HepG2 (cell line): ENCODE data around the gene PLSCR4. TPM values are rescaled to one million over a fixed set of nuclear protein-coding genes. Genes with fewer than 3 reads are reported as not detected.

Experiments used
- FOXO1 ChIP-seq: sonication (generic); formaldehyde crosslinking; IDR thresholded peaks from 2 replicates; pipeline ENCODE4 v1.4.0; 2020; ENCODE audit warnings: missing genetic modification reagents
- POLR2A ChIP-seq, 2 experiments: IDR thresholded peaks; 2 replicates each; pipeline ENCODE4 v1.6.1; 2011; ENCODE audit warnings: low read depth in 2 of 2, low read length in 2 of 2, mild to moderate bottlenecking in 1 of 2, moderate library complexity in 1 of 2; ENCODE audit not compliant: insufficient read depth in 1 of 2
- SP4 ChIP-seq: sonication (generic); formaldehyde crosslinking; IDR thresholded peaks from 2 replicates; pipeline ENCODE4 v1.8.1; 2023; ENCODE audit warnings: mild to moderate bottlenecking, missing genetic modification reagents
- ZBTB7B ChIP-seq: sonication (generic); formaldehyde crosslinking; IDR thresholded peaks from 2 replicates; pipeline ENCODE4 v1.4.0; 2020; ENCODE audit warnings: missing genetic modification reagents
- ZNF552 ChIP-seq: sonication (generic); formaldehyde crosslinking; IDR thresholded peaks from 2 replicates; pipeline ENCODE4 v1.9.0; 2022; ENCODE audit warnings: missing genetic modification reagents, mild to moderate bottlenecking, borderline replicate concordance
- ZNF775 ChIP-seq: sonication (generic); formaldehyde crosslinking; IDR thresholded peaks from 2 replicates; pipeline ENCODE4 v1.4.0; 2020; ENCODE audit warnings: missing genetic modification reagents, mild to moderate bottlenecking, moderate library complexity, borderline replicate concordance
- ZSCAN30 ChIP-seq: sonication (generic); formaldehyde crosslinking; IDR thresholded peaks from 2 replicates; pipeline ENCODE4 v1.5.0; 2020; ENCODE audit warnings: mild to moderate bottlenecking, missing genetic modification reagents
- polyA plus RNA-seq, 8 experiments: library from polyadenylated mRNA; depleted of rRNA in 3 of 8; stranded (reverse) in 7 of 8; unstranded in 1 of 8; fragments of >200 nt; fragmentation: Illumina TruSeq in 4 of 8; extraction: Trizol in 4 of 8; gene quantifications; 2 replicates each; pipeline versions ENCODE4 v1.2.1 to v1.2.3, GENCODE V29; 2011 to 2016; ENCODE audit warnings: low read depth in 4 of 8, missing spikeins in 1 of 8, mixed read lengths in 1 of 8; ENCODE audit not compliant: insufficient read depth in 1 of 8
- total RNA-seq, 5 experiments: library from RNA; depleted of rRNA; stranded (reverse); fragments of >200 nt; fragmentation: Illumina TruSeq; extraction: Trizol; gene quantifications; 2 replicates each; pipeline ENCODE4 v1.2.3, GENCODE V29; 2016; ENCODE audit warnings: low read depth in 1 of 5
- TF ChIP-seq, protein P1 (sequence below): sonication (generic); formaldehyde crosslinking; IDR thresholded peaks from 2 replicates; pipeline ENCODE4 v1.5.1; 2020; ENCODE audit warnings: missing genetic modification reagents, mild to moderate bottlenecking, borderline replicate concordance
- TF ChIP-seq, protein P2 (sequence below): IDR thresholded peaks from 2 replicates; pipeline ENCODE4 v1.6.1; 2016; ENCODE audit warnings: mild to moderate bottlenecking
- TF ChIP-seq, protein P3 (sequence below): sonication (generic); formaldehyde crosslinking; IDR thresholded peaks from 2 replicates; pipeline ENCODE4 v1.4.0; 2020; ENCODE audit warnings: missing genetic modification reagents
- TF ChIP-seq, protein P4 (sequence below): sonication (generic); formaldehyde crosslinking; IDR thresholded peaks from 2 replicates; pipeline ENCODE4 v1.4.0; 2020; ENCODE audit warnings: missing genetic modification reagents
- TF ChIP-seq, protein P5 (sequence below): sonication (generic); formaldehyde crosslinking; IDR thresholded peaks from 2 replicates; pipeline ENCODE4 v1.9.0; 2021; ENCODE audit warnings: mild to moderate bottlenecking, missing genetic modification reagents
- TF ChIP-seq, protein P6 (sequence below): sonication (generic); formaldehyde crosslinking; IDR thresholded peaks from 2 replicates; pipeline ENCODE4 v1.5.1; 2020; ENCODE audit warnings: missing genetic modification reagents, mild to moderate bottlenecking, borderline replicate concordance

The PLSCR4 gene
- total and polyA plus RNA-seq, 2 of the 13 experiments (the other 11 are each of a cell fraction or from before 2014, with no cell fraction given): 1.5 to 59.0 TPM

DNA sequence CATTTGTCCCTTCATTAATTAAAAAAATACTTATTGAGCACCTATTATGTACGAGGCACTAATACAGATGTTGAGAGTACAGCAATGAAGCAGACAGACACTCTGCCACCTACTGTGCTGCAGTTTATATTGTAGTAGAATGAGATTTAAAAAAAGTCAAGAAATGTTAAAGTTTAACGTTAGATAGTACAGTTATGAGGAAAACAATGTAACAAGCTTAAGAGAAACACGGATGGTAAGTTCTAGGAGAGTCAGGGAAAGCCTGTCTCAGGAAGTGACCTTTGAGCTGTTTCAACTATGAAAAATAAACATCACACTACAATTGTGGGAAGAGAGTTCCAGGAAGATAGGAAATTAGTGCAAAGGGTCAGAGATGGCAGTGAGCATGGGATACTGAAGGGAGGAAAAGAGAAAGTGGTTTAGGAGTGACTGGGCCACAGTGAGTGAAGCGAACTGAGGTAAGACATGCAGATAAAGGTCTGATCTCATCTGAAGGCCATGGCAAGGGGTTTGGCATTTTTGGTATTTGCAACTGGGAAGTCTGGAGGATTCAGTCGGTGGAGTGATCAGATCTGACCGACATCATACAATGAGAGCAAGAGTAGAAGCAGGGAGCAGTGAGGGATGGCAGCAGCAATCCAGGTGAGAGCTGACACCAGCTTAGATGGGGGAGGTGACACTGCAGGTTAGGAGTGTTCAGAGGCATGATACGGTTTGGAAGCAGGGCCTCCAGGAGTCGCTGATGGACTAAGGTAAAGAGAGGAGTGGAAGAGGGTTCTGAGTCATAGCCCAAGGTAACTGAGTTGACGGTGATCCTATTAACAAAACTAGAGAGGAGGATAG, 28.5 kb downstream of the PLSCR4 start (continued):
- TF ChIP-seq, protein P1, sequence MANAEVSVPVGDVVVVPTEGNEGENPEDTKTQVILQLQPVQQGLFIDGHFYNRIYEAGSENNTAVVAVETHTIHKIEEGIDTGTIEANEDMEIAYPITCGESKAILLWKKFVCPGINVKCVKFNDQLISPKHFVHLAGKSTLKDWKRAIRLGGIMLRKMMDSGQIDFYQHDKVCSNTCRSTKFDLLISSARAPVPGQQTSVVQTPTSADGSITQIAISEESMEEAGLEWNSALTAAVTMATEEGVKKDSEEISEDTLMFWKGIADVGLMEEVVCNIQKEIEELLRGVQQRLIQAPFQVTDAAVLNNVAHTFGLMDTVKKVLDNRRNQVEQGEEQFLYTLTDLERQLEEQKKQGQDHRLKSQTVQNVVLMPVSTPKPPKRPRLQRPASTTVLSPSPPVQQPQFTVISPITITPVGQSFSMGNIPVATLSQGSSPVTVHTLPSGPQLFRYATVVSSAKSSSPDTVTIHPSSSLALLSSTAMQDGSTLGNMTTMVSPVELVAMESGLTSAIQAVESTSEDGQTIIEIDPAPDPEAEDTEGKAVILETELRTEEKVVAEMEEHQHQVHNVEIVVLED (CRISPR knock-in tag): no peak
- TF ChIP-seq, protein P2, sequence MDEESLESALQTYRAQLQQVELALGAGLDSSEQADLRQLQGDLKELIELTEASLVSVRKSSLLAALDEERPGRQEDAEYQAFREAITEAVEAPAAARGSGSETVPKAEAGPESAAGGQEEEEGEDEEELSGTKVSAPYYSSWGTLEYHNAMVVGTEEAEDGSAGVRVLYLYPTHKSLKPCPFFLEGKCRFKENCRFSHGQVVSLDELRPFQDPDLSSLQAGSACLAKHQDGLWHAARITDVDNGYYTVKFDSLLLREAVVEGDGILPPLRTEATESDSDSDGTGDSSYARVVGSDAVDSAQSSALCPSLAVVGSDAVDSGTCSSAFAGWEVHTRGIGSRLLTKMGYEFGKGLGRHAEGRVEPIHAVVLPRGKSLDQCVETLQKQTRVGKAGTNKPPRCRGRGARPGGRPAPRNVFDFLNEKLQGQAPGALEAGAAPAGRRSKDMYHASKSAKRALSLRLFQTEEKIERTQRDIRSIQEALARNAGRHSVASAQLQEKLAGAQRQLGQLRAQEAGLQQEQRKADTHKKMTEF: peak; percentile 96
- TF ChIP-seq FOXO1: peak; percentile 79
- TF ChIP-seq ZNF775: no peak
- 0 out of 2 replicates have a peak, but pooled peaks have one; percentile 50 for TF ChIP-seq ZNF552 (CRISPR knock-in tag)
- TF ChIP-seq, protein P3, sequence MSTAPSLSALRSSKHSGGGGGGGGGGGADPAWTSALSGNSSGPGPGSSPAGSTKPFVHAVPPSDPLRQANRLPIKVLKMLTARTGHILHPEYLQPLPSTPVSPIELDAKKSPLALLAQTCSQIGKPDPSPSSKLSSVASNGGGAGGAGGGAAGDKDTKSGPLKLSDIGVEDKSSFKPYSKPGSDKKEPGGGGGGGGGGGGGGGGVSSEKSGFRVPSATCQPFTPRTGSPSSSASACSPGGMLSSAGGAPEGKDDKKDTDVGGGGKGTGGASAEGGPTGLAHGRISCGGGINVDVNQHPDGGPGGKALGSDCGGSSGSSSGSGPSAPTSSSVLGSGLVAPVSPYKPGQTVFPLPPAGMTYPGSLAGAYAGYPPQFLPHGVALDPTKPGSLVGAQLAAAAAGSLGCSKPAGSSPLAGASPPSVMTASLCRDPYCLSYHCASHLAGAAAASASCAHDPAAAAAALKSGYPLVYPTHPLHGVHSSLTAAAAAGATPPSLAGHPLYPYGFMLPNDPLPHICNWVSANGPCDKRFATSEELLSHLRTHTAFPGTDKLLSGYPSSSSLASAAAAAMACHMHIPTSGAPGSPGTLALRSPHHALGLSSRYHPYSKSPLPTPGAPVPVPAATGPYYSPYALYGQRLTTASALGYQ (CRISPR knock-in tag): peak; percentile 88
- TF ChIP-seq, protein P4, sequence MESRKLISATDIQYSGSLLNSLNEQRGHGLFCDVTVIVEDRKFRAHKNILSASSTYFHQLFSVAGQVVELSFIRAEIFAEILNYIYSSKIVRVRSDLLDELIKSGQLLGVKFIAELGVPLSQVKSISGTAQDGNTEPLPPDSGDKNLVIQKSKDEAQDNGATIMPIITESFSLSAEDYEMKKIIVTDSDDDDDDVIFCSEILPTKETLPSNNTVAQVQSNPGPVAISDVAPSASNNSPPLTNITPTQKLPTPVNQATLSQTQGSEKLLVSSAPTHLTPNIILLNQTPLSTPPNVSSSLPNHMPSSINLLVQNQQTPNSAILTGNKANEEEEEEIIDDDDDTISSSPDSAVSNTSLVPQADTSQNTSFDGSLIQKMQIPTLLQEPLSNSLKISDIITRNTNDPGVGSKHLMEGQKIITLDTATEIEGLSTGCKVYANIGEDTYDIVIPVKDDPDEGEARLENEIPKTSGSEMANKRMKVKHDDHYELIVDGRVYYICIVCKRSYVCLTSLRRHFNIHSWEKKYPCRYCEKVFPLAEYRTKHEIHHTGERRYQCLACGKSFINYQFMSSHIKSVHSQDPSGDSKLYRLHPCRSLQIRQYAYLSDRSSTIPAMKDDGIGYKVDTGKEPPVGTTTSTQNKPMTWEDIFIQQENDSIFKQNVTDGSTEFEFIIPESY (CRISPR knock-in tag): no peak
- TF ChIP-seq SP4 (CRISPR knock-in tag): no peak
- TF ChIP-seq, protein P5, sequence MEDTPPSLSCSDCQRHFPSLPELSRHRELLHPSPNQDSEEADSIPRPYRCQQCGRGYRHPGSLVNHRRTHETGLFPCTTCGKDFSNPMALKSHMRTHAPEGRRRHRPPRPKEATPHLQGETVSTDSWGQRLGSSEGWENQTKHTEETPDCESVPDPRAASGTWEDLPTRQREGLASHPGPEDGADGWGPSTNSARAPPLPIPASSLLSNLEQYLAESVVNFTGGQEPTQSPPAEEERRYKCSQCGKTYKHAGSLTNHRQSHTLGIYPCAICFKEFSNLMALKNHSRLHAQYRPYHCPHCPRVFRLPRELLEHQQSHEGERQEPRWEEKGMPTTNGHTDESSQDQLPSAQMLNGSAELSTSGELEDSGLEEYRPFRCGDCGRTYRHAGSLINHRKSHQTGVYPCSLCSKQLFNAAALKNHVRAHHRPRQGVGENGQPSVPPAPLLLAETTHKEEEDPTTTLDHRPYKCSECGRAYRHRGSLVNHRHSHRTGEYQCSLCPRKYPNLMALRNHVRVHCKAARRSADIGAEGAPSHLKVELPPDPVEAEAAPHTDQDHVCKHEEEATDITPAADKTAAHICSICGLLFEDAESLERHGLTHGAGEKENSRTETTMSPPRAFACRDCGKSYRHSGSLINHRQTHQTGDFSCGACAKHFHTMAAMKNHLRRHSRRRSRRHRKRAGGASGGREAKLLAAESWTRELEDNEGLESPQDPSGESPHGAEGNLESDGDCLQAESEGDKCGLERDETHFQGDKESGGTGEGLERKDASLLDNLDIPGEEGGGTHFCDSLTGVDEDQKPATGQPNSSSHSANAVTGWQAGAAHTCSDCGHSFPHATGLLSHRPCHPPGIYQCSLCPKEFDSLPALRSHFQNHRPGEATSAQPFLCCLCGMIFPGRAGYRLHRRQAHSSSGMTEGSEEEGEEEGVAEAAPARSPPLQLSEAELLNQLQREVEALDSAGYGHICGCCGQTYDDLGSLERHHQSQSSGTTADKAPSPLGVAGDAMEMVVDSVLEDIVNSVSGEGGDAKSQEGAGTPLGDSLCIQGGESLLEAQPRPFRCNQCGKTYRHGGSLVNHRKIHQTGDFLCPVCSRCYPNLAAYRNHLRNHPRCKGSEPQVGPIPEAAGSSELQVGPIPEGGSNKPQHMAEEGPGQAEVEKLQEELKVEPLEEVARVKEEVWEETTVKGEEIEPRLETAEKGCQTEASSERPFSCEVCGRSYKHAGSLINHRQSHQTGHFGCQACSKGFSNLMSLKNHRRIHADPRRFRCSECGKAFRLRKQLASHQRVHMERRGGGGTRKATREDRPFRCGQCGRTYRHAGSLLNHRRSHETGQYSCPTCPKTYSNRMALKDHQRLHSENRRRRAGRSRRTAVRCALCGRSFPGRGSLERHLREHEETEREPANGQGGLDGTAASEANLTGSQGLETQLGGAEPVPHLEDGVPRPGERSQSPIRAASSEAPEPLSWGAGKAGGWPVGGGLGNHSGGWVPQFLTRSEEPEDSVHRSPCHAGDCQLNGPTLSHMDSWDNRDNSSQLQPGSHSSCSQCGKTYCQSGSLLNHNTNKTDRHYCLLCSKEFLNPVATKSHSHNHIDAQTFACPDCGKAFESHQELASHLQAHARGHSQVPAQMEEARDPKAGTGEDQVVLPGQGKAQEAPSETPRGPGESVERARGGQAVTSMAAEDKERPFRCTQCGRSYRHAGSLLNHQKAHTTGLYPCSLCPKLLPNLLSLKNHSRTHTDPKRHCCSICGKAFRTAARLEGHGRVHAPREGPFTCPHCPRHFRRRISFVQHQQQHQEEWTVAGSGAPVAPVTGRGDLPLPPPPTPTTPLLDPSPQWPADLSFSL (CRISPR knock-in tag): no peak
- peak; percentile 65; the same call in 1 of the 2 replicates for TF ChIP-seq ZBTB7B (CRISPR knock-in tag)
- TF ChIP-seq POLR2A (IDR thresholded peaks at IDR 0.05; ENCODE audit: insufficient read depth in 1 of 2, low read depth in 2 of 2, low read length in 2 of 2): peak; percentile 35 to 57; a peak in 3 of 4 replicates
- TF ChIP-seq, protein P6, sequence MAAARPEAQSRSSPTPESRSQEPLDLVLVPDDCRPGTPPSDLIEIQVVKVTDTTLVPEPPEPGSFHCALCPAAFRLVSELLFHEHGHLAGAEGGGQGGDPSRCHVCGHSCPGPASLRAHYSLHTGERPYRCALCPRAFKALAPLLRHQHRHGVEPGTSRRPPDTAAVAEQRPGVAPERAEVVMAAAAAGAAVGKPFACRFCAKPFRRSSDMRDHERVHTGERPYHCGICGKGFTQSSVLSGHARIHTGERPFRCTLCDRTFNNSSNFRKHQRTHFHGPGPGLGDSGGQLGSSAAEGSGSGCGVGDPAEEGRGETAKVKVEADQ (CRISPR knock-in tag): no peak; the same call in 1 of the 2 replicates
- TF ChIP-seq ZSCAN30 (CRISPR knock-in tag): no peak
